Activated T-cell treated with anti-CD3 and anti-CD28 coated beads, Interleukin-2, amount 50 U/mL, for 24 hours (primary cell): ENCODE data around the gene TMEM207.
A peak's percentile ranks its signal among the peaks of the same experiment; 100 is the strongest.

ENCODE experiments used
- DNase-seq: peaks from one replicate; pipeline ENCODE4 v3.0.0-alpha.2; 2020
- H3K27ac Mint-ChIP-seq: 2 replicates; pipeline ENCODE4 v1.8.0; 2020; ENCODE audit warnings: mild to moderate bottlenecking, mixed read lengths
- H3K27me3 Mint-ChIP-seq: 2 replicates; pipeline ENCODE4 v1.8.0; 2020; ENCODE audit warnings: mixed read lengths
- H3K36me3 Mint-ChIP-seq: 2 replicates; pipeline ENCODE4 v1.8.0; 2020; ENCODE audit warnings: low read depth, mixed read lengths
- H3K4me1 Mint-ChIP-seq: 2 replicates; pipeline ENCODE4 v1.8.0; 2020; ENCODE audit warnings: low read depth, mixed read lengths
- H3K4me3 Mint-ChIP-seq: 2 replicates; pipeline ENCODE4 v1.8.0; 2020; ENCODE audit warnings: mild to moderate bottlenecking, moderate library complexity, mixed read lengths
- H3K9me3 Mint-ChIP-seq: 2 replicates; pipeline ENCODE4 v1.8.0; 2020; ENCODE audit warnings: mixed read lengths

The TMEM207 gene

GRCh38 chr3:190385731-190386688, 63.7 kb downstream of the TMEM207 start:
- H3K9me3 Mint-ChIP-seq: no peaks in the 10 kb centered on the region
- no peaks in the 10 kb centered on the region for H3K36me3 Mint-ChIP-seq
- peaks cover 9% of the 10 kb centered on the region for H3K27me3 Mint-ChIP-seq
- peaks cover 13% of the 10 kb centered on the region for H3K4me1 Mint-ChIP-seq
- no peak for DNase-seq
- no peak overlapping the region for H3K4me3 Mint-ChIP-seq
- no peak overlapping the region for H3K27ac Mint-ChIP-seq

GRCh38 chr3:190384309-190384756, 65.4 kb downstream of the TMEM207 start:
- no peak overlapping the region for H3K27ac Mint-ChIP-seq
- H3K4me3 Mint-ChIP-seq: no peak overlapping the region
- H3K36me3 Mint-ChIP-seq: no peaks in the 10 kb centered on the region
- H3K4me1 Mint-ChIP-seq: peaks cover 13% of the 10 kb centered on the region
- no peaks in the 10 kb centered on the region for H3K9me3 Mint-ChIP-seq
- H3K27me3 Mint-ChIP-seq: peaks cover 10% of the 10 kb centered on the region
- no peak for DNase-seq

- H3K27me3 Mint-ChIP-seq: peaks cover 9% of the 10 kb centered on the region
- no peak for DNase-seq
- no peak overlapping the region for H3K4me3 Mint-ChIP-seq
- peak overlapping the region; percentile 12 for H3K27ac Mint-ChIP-seq
- H3K9me3 Mint-ChIP-seq: no peaks in the 10 kb centered on the region
- no peaks in the 10 kb centered on the region for H3K36me3 Mint-ChIP-seq
- H3K4me1 Mint-ChIP-seq: peaks cover 13% of the 10 kb centered on the region
Observed at GRCh38 chr3:190382082-190382481, 67.6 kb downstream of the TMEM207 start.

- H3K36me3 Mint-ChIP-seq: no peaks in the 10 kb centered on the region
- no peaks in the 10 kb centered on the region for H3K9me3 Mint-ChIP-seq
- no peak overlapping the region for H3K4me3 Mint-ChIP-seq
- H3K27ac Mint-ChIP-seq: no peak overlapping the region
- peaks cover 15% of the 10 kb centered on the region for H3K27me3 Mint-ChIP-seq
- peaks cover 13% of the 10 kb centered on the region for H3K4me1 Mint-ChIP-seq
- DNase-seq: no peak
Observed at GRCh38 chr3:190381441-190381840, 68.3 kb downstream of the TMEM207 start.

- Mint-ChIP-seq H3K27ac (no peak overlapping the region), H3K4me3 (no peak overlapping the region), H3K27me3 (peaks cover 23% of the 10 kb centered on the region)
Observed at GRCh38 chr3:190380184-190380583, 69.5 kb downstream of the TMEM207 start.

More at GRCh38 chr3:190380184-190380583, 69.5 kb downstream of the TMEM207 start:
- Mint-ChIP-seq H3K36me3 (no peaks in the 10 kb centered on the region), H3K4me1 (peaks cover 13% of the 10 kb centered on the region), H3K9me3 (no peaks in the 10 kb centered on the region)
- no peak for DNase-seq
